Measurements from ENCODE around the gene CD151. TPM values are rescaled to one million over a fixed set of nuclear protein-coding genes. Genes with fewer than 3 reads are reported as not detected.
A peak's percentile ranks its signal among the peaks of the same experiment; 100 is the strongest.

Gene CD151
- total and polyA plus RNA-seq, 8 donors = 163 to 351 (median 261) TPM

DNA sequence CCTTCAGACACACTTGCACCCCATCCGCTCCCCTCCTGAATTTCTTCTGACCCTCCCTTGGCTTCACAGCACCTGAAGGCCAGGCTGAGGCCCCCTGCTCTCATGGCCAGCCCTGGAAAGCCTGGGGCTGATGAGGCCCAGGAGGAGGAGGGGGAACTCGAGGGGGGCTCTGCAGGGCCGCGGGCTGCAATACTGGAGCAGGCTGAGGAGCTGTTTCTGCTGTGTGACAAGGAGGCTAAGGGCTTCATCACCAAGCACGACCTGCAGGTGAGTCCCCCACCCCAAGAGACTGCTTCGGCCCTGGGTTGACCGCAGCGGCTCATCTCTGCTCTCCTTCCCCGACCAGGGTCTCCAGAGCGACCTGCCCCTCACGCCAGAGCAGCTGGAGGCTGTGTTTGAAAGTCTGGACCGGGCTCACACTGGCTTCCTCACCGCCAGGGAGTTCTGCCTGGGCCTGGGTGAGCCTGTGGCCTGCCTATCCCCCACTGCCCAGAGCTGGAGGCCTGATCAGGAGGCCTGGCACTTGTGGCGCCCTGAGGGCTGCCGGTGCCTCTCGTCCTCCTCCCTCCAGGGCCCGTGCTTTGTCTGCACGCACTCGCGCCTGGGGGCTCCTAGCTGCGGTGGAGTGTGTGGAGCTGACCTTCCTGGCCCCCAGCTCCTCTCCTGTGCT, 4.1 kb upstream of the CD151 start:
- peak overlapping the region in 3 of 4 donors; percentile 0 to 69 (median 63) for H3K4me3 ChIP-seq
- H3K36me3 ChIP-seq = peaks cover 0 to 10% (median 6%) of the 10 kb centered on the region in 3 donors
- 56% methylated on average over 20 to 21 of the region's 21 CpGs for WGBS, 2 donors
- intact Hi-C loops (cut with DNase I) = no loop called here
- H3K27ac ChIP-seq = peak overlapping the region; percentile 8 to 97 (median 50)
- FAIRE-seq = no peak
- peak in 2 of 6 donors; percentile 58 to 81 for DNase-seq
- ATAC-seq = no peak
- H3K9me3 ChIP-seq = no peaks in the 10 kb centered on the region
- H3K27me3 ChIP-seq = no peaks in the 10 kb centered on the region
- no peak for TF ChIP-seq CTCF (IDR thresholded peaks at IDR 0.05)
- H3K4me1 ChIP-seq = peaks cover 20 to 36% (median 34%) of the 10 kb centered on the region in 3 donors

DNA sequence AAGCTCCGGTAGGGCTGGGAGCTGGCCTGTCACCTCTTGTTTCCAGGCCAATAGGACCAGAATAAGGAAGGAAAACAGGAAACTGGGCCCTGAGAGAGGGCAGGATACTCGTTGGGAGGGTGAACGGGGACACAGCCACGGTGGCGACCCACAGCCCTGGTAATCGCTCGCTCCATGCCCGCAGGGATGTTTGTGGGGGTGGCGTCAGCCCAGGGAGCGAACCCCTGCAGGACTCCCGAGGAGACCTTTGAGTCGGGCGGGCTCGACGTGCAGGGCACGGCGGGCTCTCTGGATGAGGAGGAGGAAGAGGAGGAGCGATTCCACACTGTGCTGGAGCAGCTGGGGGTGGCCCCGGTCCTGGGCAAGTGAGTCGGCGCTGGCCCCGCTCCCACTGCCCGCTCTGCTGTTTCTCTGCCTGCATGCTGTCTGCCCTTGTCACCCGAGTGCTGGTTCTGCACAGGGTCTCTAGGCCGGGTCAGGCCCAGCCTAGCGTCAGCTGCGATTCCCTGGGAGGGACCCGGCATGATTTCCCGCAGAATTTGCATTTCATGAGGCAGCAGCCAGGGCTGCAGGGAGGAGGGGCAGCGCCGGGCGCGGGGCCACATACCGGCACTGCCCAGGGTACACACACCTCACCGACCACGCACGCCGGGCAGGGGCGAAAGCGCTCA, 3.4 kb upstream of the CD151 start:
- Histone ChIP-seq H3K36me3 (peaks cover 0 to 3% (median under 1%) of the 10 kb centered on the region in 3 donors), H3K4me3 (peak overlapping the region in 2 of 4 donors; percentile 22 to 63), H3K9me3 (no peaks in the 10 kb centered on the region), H3K4me1 (peaks cover 20 to 36% (median 34%) of the 10 kb centered on the region in 3 donors), H3K27ac (peak overlapping the region in 3 of 4 donors; percentile 8 to 92 (median 8)), H3K27me3 (no peaks in the 10 kb centered on the region)
- 62 to 64% methylated on average over 32 to 40 of the region's 40 CpGs for WGBS, 2 donors
- FAIRE-seq (no peak), DNase-seq (peak in 3 of 6 donors; percentile 43 to 86 (median 64)), ATAC-seq (no peak)
- TF ChIP-seq CTCF (IDR thresholded peaks at IDR 0.05) = no peak
- intact Hi-C loops (cut with DNase I) = no loop called here

DNA sequence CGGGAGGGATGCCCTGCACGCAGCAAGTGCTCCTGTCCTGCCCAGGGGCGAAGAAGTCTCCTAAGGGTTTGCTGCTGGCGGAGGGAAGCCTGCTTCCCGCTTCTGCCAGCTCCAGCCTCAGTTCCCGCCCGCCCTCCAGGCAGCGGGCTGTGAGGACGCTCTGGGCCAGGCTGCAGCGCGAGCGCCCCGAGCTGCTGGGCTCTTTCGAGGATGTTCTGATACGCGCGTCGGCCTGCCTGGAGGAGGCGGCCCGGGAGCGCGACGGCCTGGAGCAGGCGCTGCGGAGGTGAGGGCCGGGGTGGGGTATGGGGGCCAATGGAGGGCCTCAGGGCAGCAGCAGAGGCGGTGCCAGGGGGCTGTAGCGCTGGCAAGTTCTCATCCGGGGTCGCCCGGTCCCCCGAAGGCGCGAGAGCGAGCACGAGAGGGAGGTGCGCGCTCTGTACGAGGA, 2.9 kb upstream of the CD151 start:
- FAIRE-seq = no peak
- no peaks in the 10 kb centered on the region for H3K9me3 ChIP-seq
- WGBS, 2 donors = 68 to 80% methylated on average over 34 to 39 of the region's 39 CpGs

GRCh38 chr11:830295-831117, 2.2 kb upstream of the CD151 start:
- intact Hi-C loops (cut with DNase I) = no loop called here

More for the DNA sequence above, 2.9 kb upstream of the CD151 start:
- no peak for ATAC-seq
- intact Hi-C loops (cut with DNase I) = no loop called here
- H3K4me3 ChIP-seq = peak overlapping the region in 1 of 4 donors; percentile 22
- no peak for TF ChIP-seq CTCF (IDR thresholded peaks at IDR 0.05)
- H3K27me3 ChIP-seq = no peaks in the 10 kb centered on the region
- H3K36me3 ChIP-seq = no peaks in the 10 kb centered on the region
- peak overlapping the region in 1 of 4 donors; percentile 8 for H3K27ac ChIP-seq
- no peak for DNase-seq
- peaks cover 20 to 39% (median 31%) of the 10 kb centered on the region in 3 donors for H3K4me1 ChIP-seq

More at GRCh38 chr11:830295-831117, 2.2 kb upstream of the CD151 start:
- no peaks in the 10 kb centered on the region for H3K9me3 ChIP-seq
- DNase-seq (peak in 4 of 6 donors; percentile 35 to 83 (median 68)), ATAC-seq (no peak), FAIRE-seq (no peak)
- peak overlapping the region in 1 of 4 donors; percentile 22 for H3K4me3 ChIP-seq
- no peaks in the 10 kb centered on the region for H3K36me3 ChIP-seq
- H3K27me3 ChIP-seq = no peaks in the 10 kb centered on the region
- no peak for TF ChIP-seq CTCF (IDR thresholded peaks at IDR 0.05)
- H3K27ac ChIP-seq = no peak overlapping the region
- 75 to 76% methylated on average over 76 to 78 of the region's 78 CpGs for WGBS, 2 donors
- H3K4me1 ChIP-seq = peaks cover 17 to 38% (median 29%) of the 10 kb centered on the region in 3 donors
